Fibroblast of lung (primary cell): ENCODE results near the gene DSPP.

ENCODE experiments used
- CTCF ChIP-seq, 2 donors: IDR thresholded peaks in 1 of 2; conservative IDR thresholded peaks in 1 of 2; 1 replicate in 1 of 2; 2 replicates in 1 of 2; pipeline ENCODE4 v1.5.1; 2011 to 2012; ENCODE audit warnings: low read length in 2 of 2, control low read depth in 1 of 2, inconsistent platforms in 1 of 2, low read depth in 1 of 2, mild to moderate bottlenecking in 1 of 2
- EZH2 ChIP-seq: IDR thresholded peaks from 2 replicates; pipeline ENCODE4 v1.5.1; 2012; ENCODE audit warnings: low read length, control low read depth, mild to moderate bottlenecking; ENCODE audit errors: missing control alignments

GRCh38 chr4:87651941-87652340 is 43.6 kb downstream of the DSPP start:
- no peak for TF ChIP-seq CTCF (conservative IDR thresholded peaks at IDR 0.05 in 1 of 2, IDR thresholded peaks at IDR 0.05 in 1 of 2; ENCODE audit: low read depth in 1 of 2, low read length in 2 of 2)
- no peak for TF ChIP-seq EZH2
